ENCODE measurements around the gene AP1S2. TPM values are rescaled to one million over a fixed set of nuclear protein-coding genes. Genes with fewer than 3 reads are reported as not detected.

The AP1S2 gene
- total and polyA plus RNA-seq, 10 of the 15 experiments (the other 5 are each of a cell fraction or from before 2014, with no cell fraction given): 25.6 to 105 (median 50.7) TPM

DNA sequence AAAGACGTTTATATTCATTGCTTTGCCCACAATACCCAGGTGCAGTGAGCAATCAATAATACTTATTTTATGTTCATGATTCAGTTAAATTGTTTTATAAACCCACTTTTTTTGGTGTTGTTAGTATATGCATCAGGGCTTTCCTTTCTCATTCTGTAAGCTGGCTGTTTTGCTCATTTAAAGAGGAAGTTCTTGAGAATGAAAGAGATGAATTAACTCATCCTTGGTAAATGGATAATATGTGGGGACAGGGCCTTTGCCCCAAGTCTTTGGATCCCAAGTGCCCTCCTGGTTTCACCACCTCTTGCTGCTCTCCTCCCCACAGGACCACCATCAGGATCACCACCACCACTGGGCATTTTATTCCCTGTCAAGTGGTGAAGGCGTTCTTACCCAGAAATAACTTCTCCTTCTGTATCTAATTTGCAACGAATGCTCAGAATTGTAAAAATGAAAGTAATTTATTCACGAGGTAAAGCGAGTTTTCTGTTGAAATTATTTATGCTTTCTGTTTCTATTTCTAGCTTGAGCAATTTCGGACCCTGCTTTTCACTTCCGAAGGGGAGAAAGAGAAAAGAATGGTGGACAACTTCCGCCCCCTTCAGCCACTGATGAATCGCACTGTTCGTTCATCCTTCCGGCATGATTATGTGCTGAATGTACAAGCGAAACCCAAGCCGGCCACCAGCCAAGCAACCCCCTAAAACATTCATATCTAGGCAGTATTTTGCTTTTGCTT lies 72.5 kb downstream of the AP1S2 start (continued):
- TF ChIP-seq RAD21 (IDR thresholded peaks at IDR 0.05; ENCODE audit: insufficient read depth, low read depth, low read length) (peak; percentile 22; the same call in 1 of the 2 replicates), MEF2A (IDR thresholded peaks at IDR 0.05; ENCODE audit: insufficient read depth, low read depth, low read length) (peak; percentile 69; the same call in 1 of the 2 replicates), POLR2AphosphoS5 (IDR thresholded peaks at IDR 0.05; ENCODE audit: low read length) (no peak), HDGF (IDR thresholded peaks at IDR 0.05) (no peak), MEF2B (IDR thresholded peaks at IDR 0.05; ENCODE audit: partially characterized antibody, poor library complexity, severe bottlenecking) (peak; percentile 33), ETV6 (conservative IDR thresholded peaks at IDR 0.05 in 1 of 2, IDR thresholded peaks at IDR 0.05 in 1 of 2; ENCODE audit: borderline replicate concordance in 1 of 2, low read depth in 1 of 2) (peak in 1 of 2 experiments; percentile 78; a peak in 1 of 4 replicates), CREB1 (IDR thresholded peaks at IDR 0.05; ENCODE audit: low read depth) (no peak), ASH2L (IDR thresholded peaks at IDR 0.05; ENCODE audit: borderline replicate concordance, low read depth) (peak; percentile 85; the same call in 1 of the 2 replicates), RBBP5 (conservative IDR thresholded peaks at IDR 0.05) (0 out of 2 replicates have a peak, but pooled peaks have one; percentile 40), PAX5 (IDR thresholded peaks at IDR 0.05; ENCODE audit: borderline replicate concordance, low read depth, low read length) (no peak), ATF7 (IDR thresholded peaks at IDR 0.05; ENCODE audit: low read depth) (0 out of 2 replicates have a peak, but pooled peaks have one; percentile 27), SPI1 (IDR thresholded peaks at IDR 0.05; ENCODE audit: borderline replicate concordance, insufficient read depth, low read depth, low read length) (peak; percentile 21; the same call in 1 of the 2 replicates), POLR2A (IDR thresholded peaks at IDR 0.05; ENCODE audit: low read depth, low read length) (peak; percentile 40; the same call in 1 of the 2 replicates), TCF12 (IDR thresholded peaks at IDR 0.05; ENCODE audit: low read depth, low read length) (no peak), NRF1 (conservative IDR thresholded peaks at IDR 0.05; ENCODE audit: low read depth, low read length) (no peak)

Other genes with a start within 250 kb of the AP1S2 start
- gene CLTRN, start 190.0 kb downstream of the AP1S2 start, total RNA-seq (2014; rRNA removed): 0.11 and 0.23 TPM in 2 replicates
- 0.13 and 0.14 TPM in 2 replicates for gene CLTRN, start 190.0 kb downstream of the AP1S2 start, total RNA-seq (2014; rRNA removed; fragmentation: Illumina TruSeq; extraction: Trizol)
- gene CLTRN, start 190.0 kb downstream of the AP1S2 start, total RNA-seq (2021): 0.38 TPM in 1 of 2 replicates, not detected in the other
- gene CLTRN, start 190.0 kb downstream of the AP1S2 start, polyA plus RNA-seq (2011; rRNA removed): 0.75 and 1.3 TPM in 2 replicates
- gene CLTRN, start 190.0 kb downstream of the AP1S2 start, polyA plus RNA-seq (2014; fragmentation: Illumina TruSeq; extraction: Trizol): 0.28 and 0.41 TPM in 2 replicates
- gene CLTRN, start 190.0 kb downstream of the AP1S2 start, polyA plus RNA-seq (2014; fragmentation: Nextera tagmentation; extraction: Ambion mirVana): under 1 TPM; 0.27 to 0.45 TPM
- 0.22 TPM in 1 of 2 replicates, not detected in the other for gene CLTRN, start 190.0 kb downstream of the AP1S2 start, polyA plus RNA-seq (2014; rRNA removed)
- under 1 TPM in 1 of 2 experiments, not detected in 1; 0.21 TPM for gene CLTRN, start 190.0 kb downstream of the AP1S2 start, polyA plus RNA-seq (2016; fragmentation: Nextera tagmentation; extraction: Ambion mirVana)
- gene CA5B, start 116.5 kb downstream of the AP1S2 start, total RNA-seq (2014; rRNA removed): 2.7 and 2.9 TPM in 2 replicates
- gene CA5B, start 116.5 kb downstream of the AP1S2 start, total RNA-seq (2014; rRNA removed; fragmentation: Illumina TruSeq; extraction: Trizol): 3.5 and 5.9 TPM in 2 replicates
- gene CA5B, start 116.5 kb downstream of the AP1S2 start, total RNA-seq (2021): 4.2 and 6.0 TPM in 2 replicates
- gene CA5B, start 116.5 kb downstream of the AP1S2 start, polyA plus RNA-seq (2011; rRNA removed): 5.4 and 6.0 TPM in 2 replicates
- 3.9 and 5.2 TPM in 2 replicates for gene CA5B, start 116.5 kb downstream of the AP1S2 start, polyA plus RNA-seq (2014; fragmentation: Illumina TruSeq; extraction: Trizol)
- gene CA5B, start 116.5 kb downstream of the AP1S2 start, polyA plus RNA-seq (2014; fragmentation: Nextera tagmentation; extraction: Ambion mirVana): 1 to 10 TPM; 1.2 to 2.5 TPM
- gene CA5B, start 116.5 kb downstream of the AP1S2 start, polyA plus RNA-seq (2014; rRNA removed): 2.6 and 4.2 TPM in 2 replicates
- gene CA5B, start 116.5 kb downstream of the AP1S2 start, polyA plus RNA-seq (2016; fragmentation: Nextera tagmentation; extraction: Ambion mirVana): 1 to 10 TPM; 2.3 to 2.8 TPM
- gene ZRSR2, start 64.3 kb downstream of the AP1S2 start, total RNA-seq (2014; rRNA removed): 8.2 and 8.8 TPM in 2 replicates
- 17.4 and 19.7 TPM in 2 replicates for gene ZRSR2, start 64.3 kb downstream of the AP1S2 start, total RNA-seq (2014; rRNA removed; fragmentation: Illumina TruSeq; extraction: Trizol)
- gene ZRSR2, start 64.3 kb downstream of the AP1S2 start, total RNA-seq (2021): 11.7 and 12.8 TPM in 2 replicates
- 22.3 and 26.5 TPM in 2 replicates for gene ZRSR2, start 64.3 kb downstream of the AP1S2 start, polyA plus RNA-seq (2011; rRNA removed)
- gene ZRSR2, start 64.3 kb downstream of the AP1S2 start, polyA plus RNA-seq (2014; fragmentation: Illumina TruSeq; extraction: Trizol): 34.1 and 44.8 TPM in 2 replicates
- gene ZRSR2, start 64.3 kb downstream of the AP1S2 start, polyA plus RNA-seq (2014; fragmentation: Nextera tagmentation; extraction: Ambion mirVana): 10 to 100 TPM; 10.5 to 14.0 TPM
- 19.5 and 20.8 TPM in 2 replicates for gene ZRSR2, start 64.3 kb downstream of the AP1S2 start, polyA plus RNA-seq (2014; rRNA removed)
- gene ZRSR2, start 64.3 kb downstream of the AP1S2 start, polyA plus RNA-seq (2016; fragmentation: Nextera tagmentation; extraction: Ambion mirVana): 10 to 100 TPM; 15.5 to 15.7 TPM

Measured in GM12878 (cell line).